K562 (cell line): ENCODE measurements around the gene CCKAR.

ENCODE experiments used
- EP300 ChIP-seq: IDR thresholded peaks from 2 replicates; pipeline ENCODE4 v1.6.1; 2012; ENCODE audit warnings: low read length, improper control_type of control experiment
- ESRRA ChIP-seq: fragments of 450-650 bp; IDR thresholded peaks from 2 replicates; pipeline ENCODE4 v1.6.1; 2014; ENCODE audit warnings: low read depth, mild to moderate bottlenecking, moderate library complexity, borderline replicate concordance
- EWSR1 ChIP-seq: fragments of 450-650 bp; IDR thresholded peaks from 2 replicates; pipeline ENCODE4 v1.6.1; 2018; ENCODE audit warnings: borderline replicate concordance, mild to moderate bottlenecking, low read depth, moderate library complexity; ENCODE audit not compliant: partially characterized antibody
- MAFK ChIP-seq: IDR thresholded peaks from 2 replicates; pipeline ENCODE4 v1.6.1; 2011; ENCODE audit warnings: low read length, improper control_type of control experiment
- NFATC3 ChIP-seq: fragments of 450-650 bp; IDR thresholded peaks from 2 replicates; pipeline ENCODE4 v1.6.1; 2017; ENCODE audit warnings: mild to moderate bottlenecking
- NR1H2 ChIP-seq: sonication (generic); formaldehyde crosslinking; IDR thresholded peaks from 2 replicates; pipeline ENCODE4 v1.4.0; 2020; ENCODE audit warnings: mild to moderate bottlenecking, missing genetic modification reagents
- RBBP5 ChIP-seq: fragments of 200-600 bp; sonication (generic); IDR thresholded peaks from 2 replicates; pipeline ENCODE4 v1.6.1; 2012; ENCODE audit warnings: borderline replicate concordance, mild to moderate bottlenecking, low read length, control low read depth, inconsistent platforms; ENCODE audit not compliant: insufficient read depth, poor library complexity, severe bottlenecking
- ZBTB17 ChIP-seq: fragments of 450-650 bp; formaldehyde crosslinking; IDR thresholded peaks from 2 replicates; pipeline ENCODE4 v1.4.0; 2020; ENCODE audit warnings: mild to moderate bottlenecking
- ZNF512 ChIP-seq: IDR thresholded peaks from 2 replicates; pipeline ENCODE4 v1.6.1; 2016; ENCODE audit warnings: missing genetic modification characterization, missing compliant biosample characterization
- ZNF561 ChIP-seq: fragments of 450-650 bp; formaldehyde crosslinking; conservative IDR thresholded peaks from 2 replicates; pipeline ENCODE4 v1.4.0; 2020; ENCODE audit warnings: mild to moderate bottlenecking, moderate library complexity
- TF ChIP-seq, protein P1 (sequence below), 3 experiments: IDR thresholded peaks in 2 of 3; conservative IDR thresholded peaks in 1 of 3; 2 replicates each; pipeline ENCODE4 v1.5.1; 2011 to 2012; ENCODE audit warnings: low read length in 3 of 3, mild to moderate bottlenecking in 3 of 3, control low read depth in 2 of 3, improper control_type of control experiment in 1 of 3, inconsistent platforms in 1 of 3, low read depth in 1 of 3, mixed read lengths in 1 of 3, moderate library complexity in 1 of 3; ENCODE audit not compliant: insufficient read depth in 2 of 3

- TF ChIP-seq ZNF512 (tag) (no peak), NFATC3 (no peak), RBBP5 (no peak), ZBTB17 (no peak), NR1H2 (CRISPR knock-in tag) (no peak), ESRRA (no peak), EP300 (no peak), MAFK (no peak), EWSR1 (no peak), ZNF561 (CRISPR knock-in tag) (no peak)
- TF ChIP-seq, protein P1, sequence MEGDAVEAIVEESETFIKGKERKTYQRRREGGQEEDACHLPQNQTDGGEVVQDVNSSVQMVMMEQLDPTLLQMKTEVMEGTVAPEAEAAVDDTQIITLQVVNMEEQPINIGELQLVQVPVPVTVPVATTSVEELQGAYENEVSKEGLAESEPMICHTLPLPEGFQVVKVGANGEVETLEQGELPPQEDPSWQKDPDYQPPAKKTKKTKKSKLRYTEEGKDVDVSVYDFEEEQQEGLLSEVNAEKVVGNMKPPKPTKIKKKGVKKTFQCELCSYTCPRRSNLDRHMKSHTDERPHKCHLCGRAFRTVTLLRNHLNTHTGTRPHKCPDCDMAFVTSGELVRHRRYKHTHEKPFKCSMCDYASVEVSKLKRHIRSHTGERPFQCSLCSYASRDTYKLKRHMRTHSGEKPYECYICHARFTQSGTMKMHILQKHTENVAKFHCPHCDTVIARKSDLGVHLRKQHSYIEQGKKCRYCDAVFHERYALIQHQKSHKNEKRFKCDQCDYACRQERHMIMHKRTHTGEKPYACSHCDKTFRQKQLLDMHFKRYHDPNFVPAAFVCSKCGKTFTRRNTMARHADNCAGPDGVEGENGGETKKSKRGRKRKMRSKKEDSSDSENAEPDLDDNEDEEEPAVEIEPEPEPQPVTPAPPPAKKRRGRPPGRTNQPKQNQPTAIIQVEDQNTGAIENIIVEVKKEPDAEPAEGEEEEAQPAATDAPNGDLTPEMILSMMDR (IDR thresholded peaks at IDR 0.05 in 2 of 3, conservative IDR thresholded peaks at IDR 0.05 in 1 of 3; ENCODE audit: insufficient read depth in 2 of 3, low read depth in 1 of 3, low read length in 3 of 3): no peak
Measured at GRCh38 chr4:26434030-26434639, 56.1 kb downstream of the CCKAR start.
